Prostate gland (tissue), 2 donors: Measurements from ENCODE around the gene SH2D3C.

Experiments
- CTCF ChIP-seq, 4 experiments: fragments of 200-600 bp in 2 of 4; fragments of 450-650 bp in 2 of 4; sonication (generic) in 2 of 4; IDR thresholded peaks; 1 replicate in 3 of 4; 2 replicates in 1 of 4; pipeline ENCODE4 v1.5.1; 2016 to 2019; ENCODE audit warnings: antibody characterized with exemption in 4 of 4, mild to moderate bottlenecking in 2 of 4, moderate library complexity in 2 of 4
- POLR2AphosphoS5 ChIP-seq: sonication (generic); formaldehyde crosslinking; IDR thresholded peaks from one replicate; pipeline ENCODE4 v1.6.1; 2017; ENCODE audit warnings: antibody characterized with exemption

DNA sequence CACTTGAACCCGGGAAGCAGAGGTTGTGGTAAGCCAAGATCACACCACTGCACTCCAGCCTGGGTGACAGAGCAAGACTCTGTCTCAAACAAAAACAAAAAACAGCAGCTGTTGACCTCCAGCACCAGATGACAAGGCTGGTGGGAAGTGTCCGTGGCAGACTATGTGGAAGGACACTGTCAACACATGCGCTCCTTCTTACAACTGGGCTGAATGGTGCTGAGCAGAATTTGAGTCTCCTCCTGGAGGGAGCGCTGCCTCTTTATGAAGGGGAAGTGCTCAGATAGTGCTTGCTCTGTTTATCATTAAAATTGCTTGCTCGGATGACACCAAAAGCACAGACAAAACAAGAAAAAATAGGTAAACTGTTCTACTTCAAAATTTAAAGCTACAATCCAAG, 80.9 kb downstream of the SH2D3C start:
- TF ChIP-seq CTCF (IDR thresholded peaks at IDR 0.05) (no peak), POLR2AphosphoS5 (no peak)
